Dedifferentiated amniotic fluid mesenchymal stem cell (primary cell): Measurements from ENCODE around the gene LRTM2.

ENCODE experiments used
- DNase-seq: peaks from one replicate; pipeline ENCODE4 v3.0.0-alpha.2; 2016; ENCODE audit errors: extremely low spot score

The LRTM2 gene

DNA sequence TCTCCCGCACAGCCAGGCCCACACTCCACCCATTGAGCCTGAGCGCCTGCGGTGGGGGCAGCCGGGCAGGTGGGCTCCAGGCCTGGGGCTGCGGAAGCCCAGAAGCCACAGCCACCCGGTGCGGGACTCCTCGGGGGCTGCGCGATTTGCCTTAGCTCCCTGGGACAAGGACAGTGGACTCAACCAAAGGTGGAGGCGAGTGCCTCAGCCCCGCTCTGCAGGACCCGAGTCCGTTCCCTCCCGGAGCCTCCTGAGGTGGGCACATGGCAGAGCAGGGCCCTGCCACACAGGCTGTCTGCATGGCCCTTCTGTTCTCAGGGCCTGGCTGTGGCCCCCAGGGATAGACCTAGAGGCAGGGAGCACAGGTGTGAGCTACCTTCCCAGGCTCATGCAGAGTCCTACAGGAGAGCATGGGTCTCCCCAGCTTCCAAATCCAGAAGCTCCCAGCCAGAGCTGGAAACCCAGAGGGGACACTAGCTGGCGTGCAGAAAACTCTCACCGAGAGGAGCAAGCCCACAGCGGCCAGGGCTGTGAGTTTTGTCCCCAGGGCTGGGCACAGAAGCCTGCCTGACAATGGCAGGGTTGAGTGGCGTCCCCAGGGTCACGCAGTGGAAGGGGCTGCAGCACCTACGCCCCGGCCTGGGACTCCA, 22.2 kb upstream of the LRTM2 start:
- DNase-seq = no peak

DNA sequence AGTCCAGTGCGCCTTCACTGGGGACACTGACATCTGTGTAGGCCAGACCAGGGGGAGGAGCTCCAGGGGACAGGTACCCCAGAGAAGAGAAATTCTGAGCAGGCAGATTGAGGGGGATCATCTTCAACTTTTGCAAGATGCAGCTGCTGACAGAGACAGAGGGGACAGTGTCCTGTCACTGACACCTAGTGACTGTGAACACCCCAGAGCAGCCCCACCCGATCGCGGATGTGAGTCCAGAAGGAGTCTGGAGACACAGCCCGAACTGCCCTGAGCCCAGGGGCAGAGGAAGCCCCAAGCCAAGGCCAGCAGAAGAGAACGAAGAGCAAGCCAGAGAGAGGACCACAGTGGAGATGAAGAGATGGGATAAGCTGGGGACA, 21.7 kb upstream of the LRTM2 start:
- DNase-seq = no peak

- no peak for DNase-seq
These were observed 21.1 kb upstream of the LRTM2 start for GRCh38 chr12:1799051-1799881.

GRCh38 chr12:1799882-1800400, 20.4 kb upstream of the LRTM2 start:
- no peak for DNase-seq

DNA sequence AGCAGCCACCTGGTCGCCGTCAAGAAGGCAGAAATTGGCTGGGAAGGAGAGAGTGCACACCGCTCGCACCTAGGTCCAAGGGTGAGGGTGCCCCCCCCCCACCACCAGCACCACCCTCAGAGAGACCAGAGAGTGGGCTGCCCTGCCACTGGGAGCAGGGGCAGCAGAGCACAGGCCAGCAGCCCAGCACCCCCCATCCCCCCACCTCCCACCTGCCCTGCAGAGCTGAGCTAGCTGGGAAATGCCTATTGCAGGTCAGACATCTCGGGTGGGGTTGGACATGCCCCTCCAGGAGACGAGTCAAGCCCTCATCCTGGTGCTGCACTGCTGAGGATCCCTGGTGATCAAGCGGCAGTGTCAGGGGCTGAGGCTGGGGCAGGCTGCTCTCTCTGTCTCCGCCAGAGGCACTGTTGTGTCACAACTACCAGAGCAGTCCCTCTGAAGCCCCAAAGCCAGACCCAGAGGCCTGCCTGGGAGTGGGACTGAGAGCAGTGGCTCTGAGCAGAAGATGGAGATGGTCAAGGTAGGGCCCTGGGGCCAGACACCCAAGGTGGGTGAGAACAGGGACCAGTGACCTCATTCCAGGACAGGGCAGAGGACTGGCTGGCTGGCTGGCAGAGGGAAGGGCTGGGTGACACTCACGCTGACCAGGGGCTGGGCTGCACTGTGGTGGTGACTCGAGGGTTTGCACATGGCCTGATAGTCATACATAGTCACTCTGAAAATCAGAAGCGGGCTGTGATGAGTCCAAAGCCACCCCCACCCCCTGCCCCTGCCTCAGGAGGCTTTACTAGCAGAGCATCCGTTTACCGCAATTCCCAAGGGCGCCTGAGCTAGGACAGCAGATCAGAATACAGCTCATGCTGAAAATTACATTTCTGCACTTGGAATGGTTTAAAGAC, 19.7 kb upstream of the LRTM2 start:
- no peak for DNase-seq

DNA sequence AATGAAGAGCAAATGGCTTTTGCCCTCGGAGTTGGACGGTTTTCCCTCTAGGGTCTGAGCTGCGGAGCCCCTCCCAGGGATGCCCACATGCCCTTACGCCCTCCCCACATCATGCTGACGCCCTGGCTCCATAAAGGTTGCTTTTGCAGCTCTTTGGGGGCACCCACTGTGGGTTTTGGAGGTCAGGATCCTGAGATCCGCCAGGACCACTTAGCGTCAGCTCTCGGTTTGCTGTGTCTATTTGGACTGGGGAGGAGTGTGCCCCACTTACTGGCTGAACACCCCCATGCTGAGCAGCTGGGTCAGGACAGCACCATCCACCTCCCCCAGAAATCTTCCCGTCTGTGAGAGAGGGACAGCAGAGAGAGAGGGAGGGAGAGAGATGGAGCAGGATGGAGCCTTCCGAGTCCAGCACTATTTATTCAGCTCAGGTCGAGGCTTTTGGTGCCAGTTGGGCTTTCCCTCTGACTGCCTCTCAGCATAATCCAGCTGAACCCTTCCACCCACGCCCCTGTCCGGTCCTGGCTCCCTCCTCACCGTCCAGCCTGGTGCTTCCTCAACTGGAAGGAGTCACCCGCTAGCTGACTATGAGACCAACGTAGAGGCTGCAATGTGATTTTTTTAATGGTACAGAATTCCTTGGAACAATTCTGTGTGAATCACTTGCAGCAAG, 18.9 kb upstream of the LRTM2 start:
- DNase-seq = no peak

DNA sequence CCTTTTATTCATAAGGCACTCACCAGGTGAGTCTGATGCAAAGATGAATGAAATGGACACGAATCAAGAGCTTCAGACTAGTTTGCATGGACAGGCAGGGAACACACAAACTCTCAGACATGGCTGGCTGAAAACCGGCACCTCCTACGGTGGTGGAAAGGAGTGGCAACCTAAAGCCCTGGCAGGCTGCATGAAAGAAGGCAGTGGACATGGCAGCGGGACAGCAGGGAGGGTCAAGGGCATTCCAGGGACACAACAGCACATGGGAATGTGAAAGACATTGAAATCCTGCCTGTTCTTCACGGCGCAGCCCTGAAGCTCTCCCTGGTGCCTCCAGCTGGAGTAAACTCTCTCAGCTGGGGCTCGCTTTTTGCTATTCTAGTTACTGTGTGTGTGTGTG, 16.6 kb upstream of the LRTM2 start:
- DNase-seq = no peak

GRCh38 chr12:1804545-1805332, 15.6 kb upstream of the LRTM2 start:
- DNase-seq = peak; percentile 80

- no peak for DNase-seq
These were observed 14.8 kb upstream of the LRTM2 start for GRCh38 chr12:1805441-1806081.

GRCh38 chr12:1806301-1807086, 13.9 kb upstream of the LRTM2 start:
- no peak for DNase-seq

GRCh38 chr12:1807087-1807860, 13.1 kb upstream of the LRTM2 start:
- no peak for DNase-seq

- no peak for DNase-seq
These were observed 12.1 kb upstream of the LRTM2 start for GRCh38 chr12:1808036-1808797.

DNA sequence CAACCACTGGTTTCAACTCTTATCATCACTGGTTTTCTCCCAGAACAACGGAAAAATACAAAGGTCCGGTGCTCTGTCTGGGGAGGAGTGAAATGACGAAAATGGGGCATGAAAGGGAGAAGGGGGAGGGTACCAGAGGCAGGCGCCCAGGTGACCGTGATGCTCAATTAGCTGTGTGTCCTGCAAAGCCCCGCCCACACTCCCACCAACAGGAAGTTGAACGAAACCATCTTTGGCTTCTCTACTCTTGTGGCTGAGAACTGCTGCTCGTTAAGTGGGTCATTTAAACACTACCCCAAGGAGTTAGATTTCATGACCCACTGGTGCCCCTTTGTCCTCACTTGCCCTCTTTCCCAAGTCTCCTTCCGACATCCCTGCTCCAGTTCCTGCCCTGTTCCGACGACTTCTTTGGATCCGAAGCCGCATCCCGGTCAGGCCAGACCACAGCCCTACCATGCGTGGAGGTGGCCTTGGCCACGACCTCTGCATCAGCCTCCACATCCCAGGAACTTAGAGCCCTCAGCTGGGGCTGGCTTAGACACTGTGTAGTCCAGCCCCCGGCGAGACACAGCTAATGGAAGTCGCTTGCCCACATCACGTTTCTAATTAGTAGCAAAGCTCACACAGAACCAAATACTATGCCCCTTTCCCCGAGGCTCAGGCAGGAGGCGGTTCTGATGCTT, 11.4 kb upstream of the LRTM2 start:
- no peak for DNase-seq

DNA sequence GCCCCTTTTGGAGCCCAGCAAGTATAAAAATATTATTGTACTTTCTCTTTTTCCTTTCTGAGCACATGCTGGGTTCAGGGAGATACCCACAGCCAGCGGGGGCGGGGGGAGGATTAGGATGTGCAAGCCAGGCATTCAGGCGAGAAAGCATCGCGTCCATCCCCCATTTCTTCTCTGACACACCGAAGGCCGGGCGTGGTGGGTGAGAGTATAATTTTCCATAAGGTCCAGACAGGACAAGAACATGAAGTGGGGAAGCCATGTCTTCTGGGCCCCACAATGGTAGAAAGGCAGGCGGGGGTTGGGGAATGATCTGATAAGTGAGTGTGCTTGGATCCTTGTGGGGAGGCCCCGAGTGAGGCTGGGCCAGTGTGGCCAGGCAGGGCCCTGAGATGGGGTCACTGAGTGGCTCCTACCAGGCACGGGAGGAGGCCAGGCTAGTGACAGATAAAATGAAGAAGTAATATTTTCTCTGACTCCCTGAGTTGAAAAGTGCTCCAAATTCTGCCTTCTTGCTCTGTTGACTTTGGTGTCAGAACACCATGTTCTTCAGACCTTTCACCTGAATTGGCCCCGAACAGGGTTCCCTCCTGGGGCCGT, 10.7 kb upstream of the LRTM2 start:
- DNase-seq = no peak

DNA sequence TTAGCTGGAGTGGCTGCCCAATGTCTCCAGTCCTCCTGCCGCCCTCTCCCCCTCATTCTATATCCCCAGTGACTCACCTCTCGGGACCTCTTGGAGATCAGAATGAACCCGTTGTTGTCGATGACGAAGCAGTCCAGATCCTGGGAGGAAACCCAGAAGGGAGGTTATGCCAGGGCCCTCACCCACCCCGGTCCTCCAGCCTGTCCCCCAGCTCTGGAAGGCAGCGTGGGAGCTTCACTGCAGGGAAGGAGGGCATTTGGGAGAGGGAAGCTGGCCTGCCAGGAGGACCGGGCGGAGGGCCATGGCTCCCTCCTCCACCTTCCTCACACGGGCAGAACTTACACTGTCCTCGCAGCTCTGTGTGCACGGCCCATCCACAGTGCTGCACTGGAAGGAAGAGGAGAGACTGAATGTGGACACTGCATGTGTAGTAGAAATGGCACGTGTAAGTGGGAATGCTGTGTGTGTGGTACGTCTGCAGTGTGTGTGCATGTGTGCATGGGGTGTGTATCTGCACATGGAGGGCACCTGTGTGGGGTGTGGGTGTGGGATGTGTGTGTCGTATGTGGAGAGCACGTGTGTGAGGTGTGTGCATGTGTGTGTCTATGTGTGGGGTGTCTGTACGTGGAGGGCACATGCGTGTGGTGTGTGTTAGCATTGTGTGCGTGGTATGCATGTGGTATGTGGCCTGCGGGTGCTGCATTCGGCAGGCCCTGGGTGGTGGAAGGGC, 10.0 kb upstream of the LRTM2 start:
- DNase-seq = no peak

DNA sequence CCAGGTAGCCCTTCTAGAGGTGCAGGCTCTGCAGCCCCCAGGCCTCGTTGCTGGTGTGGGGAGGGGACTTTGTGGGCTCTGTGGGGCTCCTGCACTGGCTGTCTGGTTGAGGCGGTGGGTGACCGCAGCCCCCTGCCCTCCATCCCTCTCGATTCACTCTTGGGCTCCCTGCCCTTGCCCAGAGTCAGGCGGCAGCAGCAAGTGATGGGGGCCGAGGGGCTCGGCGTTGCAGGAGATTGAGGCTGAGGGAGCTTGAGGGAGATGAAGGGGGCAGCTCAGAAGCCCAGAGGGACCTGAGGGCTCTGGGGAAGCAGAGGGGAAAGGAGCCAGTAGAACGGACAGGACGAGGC, 9.5 kb upstream of the LRTM2 start:
- no peak for DNase-seq
